MM.1S (cell line): ENCODE measurements around the gene NUP37.

ENCODE experiments used
- EZH2phosphoT487 ChIP-seq: fragments of 300-600 bp; sonication (generic); IDR thresholded peaks from 2 replicates; pipeline ENCODE4 v1.6.1; 2018; ENCODE audit warnings: antibody characterized with exemption, low read length
- TF ChIP-seq, protein P1 (sequence below): fragments of 300-600 bp; sonication (generic); IDR thresholded peaks from 2 replicates; pipeline ENCODE4 v1.5.1; 2016; ENCODE audit warnings: antibody characterized with exemption, low read length, mixed read lengths

DNA sequence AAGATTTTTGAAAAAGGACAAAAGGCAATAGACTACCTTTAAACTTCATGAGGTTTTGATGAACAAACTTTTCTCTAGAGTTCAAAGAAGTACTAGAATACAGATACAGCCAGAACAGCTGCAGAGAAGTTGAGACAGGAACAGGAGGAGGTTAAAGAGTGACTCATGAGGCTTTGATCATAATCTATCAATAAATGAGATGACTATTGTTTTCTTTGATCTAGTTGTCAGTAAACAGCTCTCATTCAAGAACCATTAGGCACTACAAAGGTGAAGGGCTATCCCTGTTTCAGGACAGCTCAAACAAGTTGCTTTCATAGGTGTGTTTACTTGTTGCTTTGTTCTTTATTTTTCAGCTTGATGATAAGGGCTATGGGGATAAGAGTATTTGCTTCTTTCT lies 60.6 kb downstream of the NUP37 start:
- TF ChIP-seq EZH2phosphoT487 = no peak
- TF ChIP-seq, protein P1, sequence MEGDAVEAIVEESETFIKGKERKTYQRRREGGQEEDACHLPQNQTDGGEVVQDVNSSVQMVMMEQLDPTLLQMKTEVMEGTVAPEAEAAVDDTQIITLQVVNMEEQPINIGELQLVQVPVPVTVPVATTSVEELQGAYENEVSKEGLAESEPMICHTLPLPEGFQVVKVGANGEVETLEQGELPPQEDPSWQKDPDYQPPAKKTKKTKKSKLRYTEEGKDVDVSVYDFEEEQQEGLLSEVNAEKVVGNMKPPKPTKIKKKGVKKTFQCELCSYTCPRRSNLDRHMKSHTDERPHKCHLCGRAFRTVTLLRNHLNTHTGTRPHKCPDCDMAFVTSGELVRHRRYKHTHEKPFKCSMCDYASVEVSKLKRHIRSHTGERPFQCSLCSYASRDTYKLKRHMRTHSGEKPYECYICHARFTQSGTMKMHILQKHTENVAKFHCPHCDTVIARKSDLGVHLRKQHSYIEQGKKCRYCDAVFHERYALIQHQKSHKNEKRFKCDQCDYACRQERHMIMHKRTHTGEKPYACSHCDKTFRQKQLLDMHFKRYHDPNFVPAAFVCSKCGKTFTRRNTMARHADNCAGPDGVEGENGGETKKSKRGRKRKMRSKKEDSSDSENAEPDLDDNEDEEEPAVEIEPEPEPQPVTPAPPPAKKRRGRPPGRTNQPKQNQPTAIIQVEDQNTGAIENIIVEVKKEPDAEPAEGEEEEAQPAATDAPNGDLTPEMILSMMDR = no peak
